B cell (primary cell): Measurements from ENCODE around the gene BICRAL. TPM values are rescaled to one million over a fixed set of nuclear protein-coding genes. Genes with fewer than 3 reads are reported as not detected.

Experiments used
- ATAC-seq: fragments of 200-7000 bp; cut with Tn5 transposase; one replicate; pipeline ENCODE4 v1.10.0; 2021; ENCODE audit warnings: low read depth, mild to moderate bottlenecking, moderate number of reproducible peaks, moderate library complexity
- CTCF ChIA-PET: fragments of 350-600 bp; sonication (Branson Sonifier 250); formaldehyde crosslinking; loops from one replicate; lab custom pipeline; 2021; ENCODE audit warnings: antibody characterized with exemption, inconsistent platforms; lab: Charles Lee
- POLR2A ChIA-PET: fragments of 350-600 bp; sonication (Branson Sonifier 250); formaldehyde crosslinking; loops from one replicate; lab custom pipeline; 2021; ENCODE audit warnings: antibody characterized with exemption; lab: Charles Lee
- DNase-seq: peaks from one replicate; pipeline ENCODE4 v3.0.0; 2013
- H2AFZ ChIP-seq: 2 replicates; pipeline ENCODE4 v1.6.1; 2012; ENCODE audit warnings: mild to moderate bottlenecking, low read depth, low read length; ENCODE audit not compliant: insufficient read depth, poor library complexity, severe bottlenecking
- H3K27ac ChIP-seq, 2 donors: 1 replicate in 1 of 2; 2 replicates in 1 of 2; pipeline ENCODE4 v1.5.1; 2012 to 2013; ENCODE audit warnings: low read length in 2 of 2, mild to moderate bottlenecking in 2 of 2, moderate library complexity in 1 of 2
- H3K27me3 ChIP-seq, 4 experiments: fragments of 200-600 bp in 1 of 4; sonication (generic) in 1 of 4; replicated peaks in 1 of 4; 1 replicate in 2 of 4; 2 replicates in 2 of 4; pipeline versions ENCODE4 v1.6.1 to v1.7.0; 2013 to 2016; ENCODE audit warnings: low read length in 3 of 4, mild to moderate bottlenecking in 2 of 4, mixed read lengths in 1 of 4, moderate library complexity in 1 of 4; ENCODE audit not compliant: insufficient read depth in 4 of 4, control insufficient read depth in 3 of 4; ENCODE audit errors: control extremely low read depth in 1 of 4
- H3K36me3 ChIP-seq, 2 experiments: replicated peaks in 1 of 2; 1 replicate in 1 of 2; 2 replicates in 1 of 2; pipeline versions ENCODE4 v1.6.1 to v1.7.1; 2013; ENCODE audit warnings: low read length in 1 of 2; ENCODE audit not compliant: insufficient read depth in 2 of 2, control insufficient read depth in 1 of 2; ENCODE audit errors: control extremely low read depth in 1 of 2, extremely low read depth in 1 of 2
- H3K4me1 ChIP-seq, 2 donors: fragments of 200-600 bp in 1 of 2; sonication (generic) in 1 of 2; 1 replicate in 1 of 2; 2 replicates in 1 of 2; pipeline versions ENCODE4 v1.5.1 to v1.6.1; 2013 to 2017; ENCODE audit warnings: low read length in 2 of 2; ENCODE audit not compliant: control insufficient read depth in 2 of 2, insufficient read depth in 2 of 2
- H3K4me2 ChIP-seq: replicated peaks from 2 replicates; pipeline ENCODE3; 2012; ENCODE audit warnings: mild to moderate bottlenecking, low read depth, low read length; ENCODE audit not compliant: poor library complexity, severe bottlenecking
- H3K4me3 ChIP-seq, 5 experiments: fragments of 200-600 bp in 1 of 5; sonication (generic) in 1 of 5; 1 replicate in 3 of 5; 2 replicates in 2 of 5; pipeline versions ENCODE4 v1.5.1 to v1.7.0; 2011 to 2016; ENCODE audit warnings: low read length in 4 of 5, mild to moderate bottlenecking in 4 of 5, low read depth in 2 of 5, control low read depth in 1 of 5, moderate library complexity in 1 of 5; ENCODE audit not compliant: insufficient read depth in 1 of 5; ENCODE audit errors: control extremely low read depth in 1 of 5, extremely low read depth in 1 of 5
- H3K79me2 ChIP-seq: fragments of 200-600 bp; sonication (generic); one replicate; pipeline ENCODE4 v1.6.0; 2016; ENCODE audit warnings: low read length; ENCODE audit not compliant: control insufficient read depth, insufficient read depth
- H3K9ac ChIP-seq: fragments of 200-600 bp; sonication (generic); 2 replicates; pipeline ENCODE4 v1.6.1; 2017; ENCODE audit warnings: mild to moderate bottlenecking, low read length, moderate library complexity
- H3K9me3 ChIP-seq, 3 donors: one replicate each; pipeline versions ENCODE4 v1.6.1 to v1.7.1; 2013; ENCODE audit warnings: low read length in 2 of 3; ENCODE audit not compliant: control insufficient read depth in 2 of 3, insufficient read depth in 1 of 3; ENCODE audit errors: control extremely low read depth in 1 of 3
- H4K20me1 ChIP-seq: 2 replicates; pipeline ENCODE4 v1.6.0; 2012; ENCODE audit warnings: mild to moderate bottlenecking, low read length; ENCODE audit not compliant: insufficient read depth, control insufficient read depth, poor library complexity, severe bottlenecking
- H3K27ac Mint-ChIP-seq: one replicate; pipeline ENCODE4 v1.8.0; 2021; ENCODE audit warnings: mixed read lengths
- H3K27me3 Mint-ChIP-seq: one replicate; pipeline ENCODE4 v1.8.0; 2021; ENCODE audit warnings: mixed read lengths
- H3K4me1 Mint-ChIP-seq: one replicate; pipeline ENCODE4 v1.8.0; 2021; ENCODE audit warnings: mixed read lengths
- H3K4me3 Mint-ChIP-seq: one replicate; pipeline ENCODE4 v1.8.0; 2021; ENCODE audit warnings: mixed read lengths
- H3K9me3 Mint-ChIP-seq: one replicate; pipeline ENCODE4 v1.8.0; 2022; ENCODE audit warnings: mixed read lengths; ENCODE audit not compliant: insufficient read depth
- EZH2 ChIP-seq: IDR thresholded peaks from 2 replicates; pipeline ENCODE4 v1.6.1; 2012; ENCODE audit warnings: borderline replicate concordance, low read depth, mild to moderate bottlenecking, moderate library complexity, low read length; ENCODE audit not compliant: insufficient read depth, poor library complexity, severe bottlenecking
- WGBS: methylation state at CpG from one replicate; pipeline ENCODE4 v1.1.5; 2013; ENCODE audit warnings: missing lambda C conversion rate; ENCODE audit not compliant: insufficient coverage; 5-methylcytosine and 5-hydroxymethylcytosine counted together
- intact Hi-C: fragments of 100-400 bp; cut with micrococcal nuclease; formaldehyde crosslinking; loops from one replicate; pipeline ENCODE4 v1.10.0; 2022
- polyA plus RNA-seq: library from polyadenylated mRNA; depleted of rRNA; stranded (reverse); fragments of >200 nt; gene quantifications from 2 replicates; pipeline ENCODE4 v1.2.3, GENCODE V29; 2012
- total RNA-seq, 2 donors: library from RNA; stranded (reverse); fragments of 120-200 nt in 1 of 2; gene quantifications; 1 replicate in 1 of 2; 2 replicates in 1 of 2; pipeline versions ENCODE4 v1.2.3 to v1.2.4, GENCODE V29; 2013 to 2022
- TF ChIP-seq, protein P1 (sequence below): fragments of 200-600 bp; IDR thresholded peaks from one replicate; pipeline ENCODE4 v1.8.0; 2022; ENCODE audit warnings: antibody characterized with exemption, mild to moderate bottlenecking

Gene BICRAL
- total and polyA plus RNA-seq, 2 donors (not counting 1 experiment from before 2014, with no cell fraction given): 17.5 to 34.1 TPM

DNA sequence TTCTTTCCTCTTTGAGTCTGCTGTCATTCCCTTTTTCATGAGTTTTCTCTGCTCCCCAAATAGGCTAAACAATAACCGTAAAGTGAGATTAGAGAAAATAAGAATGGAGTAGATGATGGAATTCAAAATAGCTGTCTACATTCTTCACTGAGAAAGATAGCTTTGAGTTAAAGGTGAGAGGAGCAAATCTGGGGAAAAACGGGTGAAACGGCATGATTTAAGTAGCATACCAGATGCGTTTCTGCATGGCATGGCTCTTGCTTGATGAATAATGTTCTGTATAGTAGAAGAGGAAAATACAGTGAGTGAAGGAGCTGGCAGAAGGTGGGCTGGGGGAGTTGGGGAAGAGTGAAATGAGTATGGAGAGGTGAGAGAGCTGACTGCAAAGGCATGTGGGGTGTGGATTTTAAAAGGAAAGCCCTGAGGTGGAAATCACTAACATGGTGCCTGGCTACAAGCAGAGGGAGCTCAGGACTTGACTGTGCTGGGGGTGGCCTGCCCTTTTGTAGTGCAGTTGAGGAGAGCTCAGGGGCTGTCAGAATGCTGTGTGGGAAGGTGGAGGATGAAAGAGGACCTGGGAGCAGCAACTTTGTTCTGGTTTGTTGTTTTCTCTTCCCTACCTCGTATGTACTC lies 8.8 kb downstream of the BICRAL start:
- POLR2A ChIA-PET: interaction anchor here (0.6 to 1.9 kb wide), 6 partner anchors 8 to 1478 kb away, joined by 3 to 9 read pairs (median 4); partner anchors contain the start of gene TBCC
- no peak overlapping the region for H3K4me3 ChIP-seq
- H3K27ac Mint-ChIP-seq: peak overlapping the region; percentile 60
- H2AFZ ChIP-seq: no peak overlapping the region
- CTCF ChIA-PET: no interaction called here
- H3K9me3 ChIP-seq: no peaks in the 10 kb centered on the region
- peaks cover 33 to 40% of the 10 kb centered on the region in 2 donors for H3K4me1 ChIP-seq
- no peak overlapping the region for H3K9ac ChIP-seq
- no peak for DNase-seq
- peak overlapping the region; percentile 10 to 13 for H3K27ac ChIP-seq
- no peak overlapping the region for H3K4me2 ChIP-seq
- H4K20me1 ChIP-seq: peaks cover 13% of the 10 kb centered on the region
- no peaks in the 10 kb centered on the region for H3K27me3 ChIP-seq
- H3K79me2 ChIP-seq: peaks cover 68% of the 10 kb centered on the region
- ATAC-seq: no peak
- H3K27me3 Mint-ChIP-seq: no peaks in the 10 kb centered on the region
- whole genome bisulfite sequencing: 89% methylated on average over 3 of the region's 5 CpGs
- H3K4me1 Mint-ChIP-seq: peaks cover 30% of the 10 kb centered on the region
- no peak overlapping the region for H3K4me3 Mint-ChIP-seq
- H3K9me3 Mint-ChIP-seq: no peaks in the 10 kb centered on the region
- H3K36me3 ChIP-seq: peaks cover 2 to 5% of the 10 kb centered on the region in 2 experiments
- TF ChIP-seq, protein P1, sequence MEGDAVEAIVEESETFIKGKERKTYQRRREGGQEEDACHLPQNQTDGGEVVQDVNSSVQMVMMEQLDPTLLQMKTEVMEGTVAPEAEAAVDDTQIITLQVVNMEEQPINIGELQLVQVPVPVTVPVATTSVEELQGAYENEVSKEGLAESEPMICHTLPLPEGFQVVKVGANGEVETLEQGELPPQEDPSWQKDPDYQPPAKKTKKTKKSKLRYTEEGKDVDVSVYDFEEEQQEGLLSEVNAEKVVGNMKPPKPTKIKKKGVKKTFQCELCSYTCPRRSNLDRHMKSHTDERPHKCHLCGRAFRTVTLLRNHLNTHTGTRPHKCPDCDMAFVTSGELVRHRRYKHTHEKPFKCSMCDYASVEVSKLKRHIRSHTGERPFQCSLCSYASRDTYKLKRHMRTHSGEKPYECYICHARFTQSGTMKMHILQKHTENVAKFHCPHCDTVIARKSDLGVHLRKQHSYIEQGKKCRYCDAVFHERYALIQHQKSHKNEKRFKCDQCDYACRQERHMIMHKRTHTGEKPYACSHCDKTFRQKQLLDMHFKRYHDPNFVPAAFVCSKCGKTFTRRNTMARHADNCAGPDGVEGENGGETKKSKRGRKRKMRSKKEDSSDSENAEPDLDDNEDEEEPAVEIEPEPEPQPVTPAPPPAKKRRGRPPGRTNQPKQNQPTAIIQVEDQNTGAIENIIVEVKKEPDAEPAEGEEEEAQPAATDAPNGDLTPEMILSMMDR: no peak
- no peak for TF ChIP-seq EZH2
- intact Hi-C loops: no loop called here

DNA sequence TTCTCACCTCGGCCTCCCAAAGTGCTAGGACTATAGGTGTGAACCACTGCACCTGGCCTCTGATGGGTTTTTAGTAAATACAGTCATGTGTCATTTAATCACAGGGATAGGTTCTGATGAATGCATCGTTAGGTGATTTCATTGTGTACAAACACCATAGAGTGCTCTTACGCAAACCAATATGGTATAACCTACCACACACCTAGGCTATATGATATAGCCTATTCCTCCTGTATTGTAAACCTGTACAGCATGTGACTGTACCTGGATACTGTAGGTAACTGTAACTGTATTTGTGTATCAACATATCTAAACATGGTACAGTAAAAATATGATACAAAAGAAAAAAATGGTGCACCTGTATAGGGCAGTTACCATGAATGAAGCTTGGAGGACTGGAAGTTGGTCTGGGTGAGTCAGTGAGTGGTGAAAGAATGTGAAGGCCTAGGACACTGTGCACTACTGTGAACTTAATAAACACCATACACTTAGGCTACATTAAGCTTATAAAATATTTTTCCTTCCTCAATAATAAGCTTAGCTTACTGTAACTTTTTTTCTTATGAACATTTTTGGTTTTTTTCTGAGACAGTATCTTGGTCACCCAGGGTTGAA lies 10.0 kb downstream of the BICRAL start:
- Histone ChIP-seq H3K9ac (no peak overlapping the region), H2AFZ (no peak overlapping the region), H3K27ac (peak overlapping the region in 1 of 2 donors; percentile 10), H3K4me1 (peaks cover 22 to 28% of the 10 kb centered on the region in 2 donors), H3K4me3 (no peak overlapping the region), H4K20me1 (peaks cover 17% of the 10 kb centered on the region), H3K36me3 (peaks cover 3 to 5% of the 10 kb centered on the region in 2 experiments), H3K27me3 (no peaks in the 10 kb centered on the region), H3K9me3 (no peaks in the 10 kb centered on the region), H3K4me2 (no peak overlapping the region), H3K79me2 (peaks cover 68% of the 10 kb centered on the region)
- CTCF ChIA-PET: no interaction called here
- Mint-ChIP-seq H3K27ac (no peak overlapping the region), H3K4me3 (no peak overlapping the region), H3K9me3 (no peaks in the 10 kb centered on the region), H3K27me3 (no peaks in the 10 kb centered on the region), H3K4me1 (peaks cover 35% of the 10 kb centered on the region)
- no peak for ATAC-seq
- DNase-seq: no peak
- POLR2A ChIA-PET: interaction anchor here (0.6 to 1.0 kb wide), 2 partner anchors 46 to 196 kb away, joined by 3 to 4 read pairs; partner anchors contain the start of gene TBCC
- no peak for TF ChIP-seq EZH2
- TF ChIP-seq, protein P1: no peak
- intact Hi-C loops: no loop called here
- WGBS: 100% methylated on average over 1 of the region's 3 CpGs
